Fibroblast of lung (primary cell): Measurements from ENCODE around the gene GJD3. TPM values are rescaled to one million over a fixed set of nuclear protein-coding genes. Genes with fewer than 3 reads are reported as not detected.

Experiments used
- DNase-seq, 2 donors: peaks; one replicate each; pipeline versions ENCODE4 v3.0.0 to v3.0.0-alpha.2; 2010; ENCODE audit warnings: low read depth in 2 of 2
- H2AFZ ChIP-seq: 2 replicates; pipeline ENCODE4 v1.5.1; 2012; ENCODE audit warnings: low read length, control low read depth, inconsistent platforms
- H3K27ac ChIP-seq: 2 replicates; pipeline ENCODE4 v1.5.1; 2011; ENCODE audit warnings: low read length, control low read depth; ENCODE audit not compliant: insufficient read depth
- H3K27me3 ChIP-seq: 2 replicates; pipeline ENCODE4 v1.5.1; 2011; ENCODE audit warnings: mild to moderate bottlenecking, low read length; ENCODE audit not compliant: control insufficient read depth, insufficient read depth
- H3K36me3 ChIP-seq: 2 replicates; pipeline ENCODE4 v1.5.1; 2011; ENCODE audit warnings: low read length; ENCODE audit not compliant: control insufficient read depth, insufficient read depth
- H3K4me1 ChIP-seq: 2 replicates; pipeline ENCODE4 v1.5.1; 2011; ENCODE audit warnings: low read length; ENCODE audit not compliant: control insufficient read depth, insufficient read depth; ENCODE audit errors: extremely low read depth
- H3K4me2 ChIP-seq: 2 replicates; pipeline ENCODE4 v1.5.1; 2011; ENCODE audit warnings: low read length, control low read depth; ENCODE audit not compliant: insufficient read depth; ENCODE audit errors: extremely low read depth
- H3K4me3 ChIP-seq, 4 experiments: fragments of 200-600 bp in 1 of 4; sonication (generic) in 1 of 4; replicated peaks in 1 of 4; 2 replicates each; pipeline ENCODE4 v1.5.1; 2011 to 2016; ENCODE audit warnings: low read length in 4 of 4, low read depth in 3 of 4, mild to moderate bottlenecking in 3 of 4, control low read depth in 2 of 4, inconsistent platforms in 1 of 4, mixed read lengths in 1 of 4; ENCODE audit not compliant: insufficient read depth in 1 of 4; ENCODE audit errors: control extremely low read depth in 1 of 4
- H3K79me2 ChIP-seq: 2 replicates; pipeline ENCODE4 v1.5.1; 2012; ENCODE audit warnings: mild to moderate bottlenecking, low read length, inconsistent platforms; ENCODE audit not compliant: control insufficient read depth, insufficient read depth
- H3K9ac ChIP-seq: 2 replicates; pipeline ENCODE4 v1.5.1; 2011; ENCODE audit warnings: mild to moderate bottlenecking, low read length, control low read depth; ENCODE audit not compliant: insufficient read depth
- H3K9me3 ChIP-seq: 2 replicates; pipeline ENCODE4 v1.5.1; 2012; ENCODE audit warnings: low read depth, low read length; ENCODE audit not compliant: control insufficient read depth, insufficient read depth
- H4K20me1 ChIP-seq: 2 replicates; pipeline ENCODE4 v1.5.1; 2011; ENCODE audit warnings: low read length; ENCODE audit not compliant: control insufficient read depth, insufficient read depth; ENCODE audit errors: extremely low read depth
- EZH2 ChIP-seq: IDR thresholded peaks from 2 replicates; pipeline ENCODE4 v1.5.1; 2012; ENCODE audit warnings: low read length, control low read depth, mild to moderate bottlenecking; ENCODE audit errors: missing control alignments
- polyA plus RNA-seq, 2 donors: library from polyadenylated mRNA; depleted of rRNA in 1 of 2; stranded (reverse) in 1 of 2; unstranded in 1 of 2; fragments of >200 nt; gene quantifications; 2 replicates each; pipeline ENCODE4 v1.2.1, GENCODE V29; 2011 to 2012; ENCODE audit warnings: missing spikeins in 1 of 2
- total RNA-seq: library from RNA; depleted of rRNA; stranded (reverse); fragments of >200 nt; gene quantifications from 2 replicates; pipeline ENCODE4 v1.2.1, GENCODE V29; 2014
- TF ChIP-seq, protein P1 (sequence below), 2 donors: IDR thresholded peaks in 1 of 2; conservative IDR thresholded peaks in 1 of 2; 1 replicate in 1 of 2; 2 replicates in 1 of 2; pipeline ENCODE4 v1.5.1; 2011 to 2012; ENCODE audit warnings: low read length in 2 of 2, control low read depth in 1 of 2, inconsistent platforms in 1 of 2, low read depth in 1 of 2, mild to moderate bottlenecking in 1 of 2

Gene GJD3
- total and polyA plus RNA-seq, 2 donors (not counting 1 experiment from before 2014, with no cell fraction given): 0.99 to 4.3 TPM

DNA sequence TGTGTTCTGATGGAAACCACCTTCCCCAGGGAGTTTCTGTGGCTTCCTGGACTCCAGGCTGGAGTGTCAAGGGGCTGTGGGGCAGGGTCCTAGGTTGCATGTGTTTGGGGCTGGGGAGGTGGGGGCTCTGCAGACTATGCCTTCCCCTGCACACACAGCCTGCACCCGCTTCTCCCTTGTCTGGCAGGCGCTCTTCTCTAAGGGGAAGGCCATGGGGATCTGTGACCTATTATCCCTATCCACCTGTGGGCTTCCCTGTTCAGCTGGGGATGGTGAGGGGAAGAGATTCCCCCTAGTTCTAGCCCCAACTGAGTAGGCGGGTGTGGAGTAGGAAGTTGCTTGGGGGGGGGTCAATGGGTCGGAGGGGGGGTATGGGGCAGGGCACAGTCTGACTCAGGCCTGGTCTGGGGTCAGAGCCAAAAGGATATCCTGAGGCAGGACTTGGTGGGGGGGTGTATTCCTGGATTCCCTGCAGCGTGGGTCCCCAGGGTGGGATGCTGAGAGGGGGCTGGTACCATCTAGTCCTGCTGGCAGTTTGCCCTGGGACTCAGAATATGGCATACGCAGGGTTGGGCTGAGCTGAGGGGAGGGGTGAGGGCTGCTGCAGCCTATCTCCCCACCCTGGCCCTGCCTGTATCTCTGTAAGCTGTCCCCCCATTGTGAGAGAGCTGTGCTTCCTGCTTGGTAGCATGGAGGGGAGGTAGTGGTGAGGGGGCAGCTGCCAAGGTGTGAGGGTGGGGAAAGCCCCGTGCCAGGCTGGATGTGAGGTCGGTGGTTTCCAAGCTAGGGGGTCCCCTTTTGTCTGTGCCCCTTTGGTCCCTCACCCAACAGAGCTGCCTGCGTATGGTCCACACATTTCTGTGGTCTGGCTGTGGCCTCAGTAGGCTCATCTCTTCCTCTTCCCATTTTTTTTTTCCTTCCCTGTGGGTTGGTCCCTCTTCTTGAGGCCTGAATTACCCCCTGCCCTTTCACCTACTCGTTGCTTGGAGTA, 40.9 kb downstream of the GJD3 start:
- Histone ChIP-seq H3K4me3 (peak overlapping the region in 1 of 4 experiments; percentile 99), H3K9me3 (no peaks in the 10 kb centered on the region), H3K27ac (peak overlapping the region; percentile 95), H2AFZ (no peak overlapping the region), H3K9ac (peak overlapping the region; percentile 46), H3K4me1 (peaks cover 69% of the 10 kb centered on the region), H3K27me3 (no peaks in the 10 kb centered on the region), H4K20me1 (no peaks in the 10 kb centered on the region), H3K79me2 (peaks cover 81% of the 10 kb centered on the region), H3K36me3 (no peaks in the 10 kb centered on the region), H3K4me2 (peak overlapping the region; percentile 53)
- DNase-seq: peak; percentile 53 to 71
- TF ChIP-seq EZH2: no peak
- TF ChIP-seq, protein P1, sequence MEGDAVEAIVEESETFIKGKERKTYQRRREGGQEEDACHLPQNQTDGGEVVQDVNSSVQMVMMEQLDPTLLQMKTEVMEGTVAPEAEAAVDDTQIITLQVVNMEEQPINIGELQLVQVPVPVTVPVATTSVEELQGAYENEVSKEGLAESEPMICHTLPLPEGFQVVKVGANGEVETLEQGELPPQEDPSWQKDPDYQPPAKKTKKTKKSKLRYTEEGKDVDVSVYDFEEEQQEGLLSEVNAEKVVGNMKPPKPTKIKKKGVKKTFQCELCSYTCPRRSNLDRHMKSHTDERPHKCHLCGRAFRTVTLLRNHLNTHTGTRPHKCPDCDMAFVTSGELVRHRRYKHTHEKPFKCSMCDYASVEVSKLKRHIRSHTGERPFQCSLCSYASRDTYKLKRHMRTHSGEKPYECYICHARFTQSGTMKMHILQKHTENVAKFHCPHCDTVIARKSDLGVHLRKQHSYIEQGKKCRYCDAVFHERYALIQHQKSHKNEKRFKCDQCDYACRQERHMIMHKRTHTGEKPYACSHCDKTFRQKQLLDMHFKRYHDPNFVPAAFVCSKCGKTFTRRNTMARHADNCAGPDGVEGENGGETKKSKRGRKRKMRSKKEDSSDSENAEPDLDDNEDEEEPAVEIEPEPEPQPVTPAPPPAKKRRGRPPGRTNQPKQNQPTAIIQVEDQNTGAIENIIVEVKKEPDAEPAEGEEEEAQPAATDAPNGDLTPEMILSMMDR (conservative IDR thresholded peaks at IDR 0.05 in 1 of 2, IDR thresholded peaks at IDR 0.05 in 1 of 2; ENCODE audit: low read depth in 1 of 2, low read length in 2 of 2): no peak

DNA sequence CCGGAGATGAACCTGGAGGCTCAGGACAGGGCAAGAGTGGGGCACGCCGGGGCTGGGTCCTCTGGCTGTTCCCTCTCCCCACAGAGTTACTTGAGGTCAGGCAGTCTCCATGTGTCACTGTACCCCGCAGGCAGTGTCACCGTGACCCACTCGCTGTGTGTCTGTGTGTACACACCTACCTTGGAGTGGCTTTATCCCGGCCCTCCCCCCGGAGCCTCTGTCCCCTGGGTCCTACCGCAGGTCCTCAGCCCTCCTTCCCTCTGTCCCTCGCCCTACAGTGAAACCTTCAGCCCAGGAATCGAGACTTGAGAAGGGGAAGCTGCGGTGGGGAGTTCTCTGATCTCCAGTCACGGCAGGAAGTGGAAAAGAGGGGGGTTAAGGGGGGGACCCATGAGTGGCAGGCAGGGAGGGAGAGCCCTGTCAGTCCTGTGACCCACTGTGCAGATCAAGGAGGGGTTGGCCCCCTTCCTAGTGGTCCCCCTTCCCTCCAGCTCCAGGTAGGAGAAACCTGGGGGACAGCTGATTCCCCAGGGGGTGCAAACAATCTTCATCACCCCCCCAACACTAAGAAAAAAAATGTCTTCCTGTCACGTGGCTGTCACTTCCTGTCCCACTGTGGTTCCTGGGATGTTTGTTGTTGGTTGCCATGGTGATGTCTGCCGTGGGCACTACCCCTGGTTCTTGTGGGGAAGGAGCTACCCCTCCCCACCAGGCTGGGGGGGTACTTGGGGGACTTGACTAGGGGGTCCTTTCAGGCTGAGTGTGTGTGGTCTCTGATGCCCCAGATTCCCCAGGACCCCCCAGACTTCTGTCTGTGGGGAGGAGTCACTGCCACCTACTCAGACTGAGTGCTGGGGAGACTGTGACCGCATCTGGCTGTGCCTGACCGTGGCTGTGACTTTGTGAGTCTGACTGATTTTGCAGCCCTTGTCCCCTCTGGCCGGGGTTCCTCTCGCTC, 41.9 kb downstream of the GJD3 start:
- Histone ChIP-seq H4K20me1 (no peaks in the 10 kb centered on the region), H3K4me2 (peak overlapping the region; percentile 53), H3K4me1 (peaks cover 66% of the 10 kb centered on the region), H3K79me2 (peaks cover 82% of the 10 kb centered on the region), H2AFZ (no peak overlapping the region), H3K9ac (peak overlapping the region; percentile 71), H3K36me3 (no peaks in the 10 kb centered on the region), H3K27me3 (no peaks in the 10 kb centered on the region), H3K27ac (peak overlapping the region; percentile 95), H3K4me3 (peak overlapping the region; percentile 1 to 99 (median 30)), H3K9me3 (no peaks in the 10 kb centered on the region)
- DNase-seq: peak; percentile 74 to 78
- TF ChIP-seq EZH2: no peak
- TF ChIP-seq, protein P1 (conservative IDR thresholded peaks at IDR 0.05 in 1 of 2, IDR thresholded peaks at IDR 0.05 in 1 of 2; ENCODE audit: low read depth in 1 of 2, low read length in 2 of 2): no peak

DNA sequence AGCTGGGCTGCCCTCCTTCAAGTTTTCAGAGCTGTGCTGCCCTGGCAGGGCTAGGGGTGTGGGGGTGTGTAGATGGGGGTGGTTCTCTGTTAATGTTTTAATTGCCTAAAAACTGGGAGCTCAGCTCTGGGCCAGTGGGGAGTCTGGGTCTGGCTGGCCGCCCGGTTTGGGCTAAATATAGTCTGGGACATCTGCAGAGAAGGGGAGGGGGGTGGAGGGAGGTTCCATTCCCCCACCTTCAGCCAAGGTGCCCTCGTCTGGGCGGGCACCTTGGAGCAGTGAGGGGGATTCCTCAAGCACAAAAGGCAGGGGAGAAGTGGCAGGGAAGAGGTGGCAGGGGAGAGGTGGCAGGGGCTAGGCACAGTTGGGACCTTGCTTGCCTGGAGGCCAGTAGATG, 42.6 kb downstream of the GJD3 start:
- peaks cover 64% of the 10 kb centered on the region for H3K4me1 ChIP-seq
- no peak for TF ChIP-seq EZH2
- TF ChIP-seq, protein P1 (conservative IDR thresholded peaks at IDR 0.05 in 1 of 2, IDR thresholded peaks at IDR 0.05 in 1 of 2; ENCODE audit: low read depth in 1 of 2, low read length in 2 of 2): no peak
- no peaks in the 10 kb centered on the region for H3K9me3 ChIP-seq
- H3K79me2 ChIP-seq: peaks cover 75% of the 10 kb centered on the region
- H3K9ac ChIP-seq: peak overlapping the region; percentile 71
- H3K36me3 ChIP-seq: no peaks in the 10 kb centered on the region
- no peaks in the 10 kb centered on the region for H3K27me3 ChIP-seq
- no peak for DNase-seq
- H3K4me3 ChIP-seq: peak overlapping the region; percentile 1 to 99 (median 30)
- peak overlapping the region; percentile 95 for H3K27ac ChIP-seq
- H3K4me2 ChIP-seq: peak overlapping the region; percentile 53
- no peak overlapping the region for H2AFZ ChIP-seq
- no peaks in the 10 kb centered on the region for H4K20me1 ChIP-seq
